Activated CD4-positive, alpha-beta T cell treated with anti-CD3 and anti-CD28 coated beads, Interleukin-2, amount 10 ng/mL, durations not matched to agents 7 days and 5 days (primary cell): Measurements from ENCODE around the gene IL17RB. TPM values are rescaled to one million over a fixed set of nuclear protein-coding genes. Genes with fewer than 3 reads are reported as not detected.

Experiments
- CTCF ChIA-PET: fragments of 350-600 bp; sonication (Branson Sonifier 250); formaldehyde crosslinking; loops from one replicate; lab custom pipeline; 2021; ENCODE audit warnings: antibody characterized with exemption; lab: Charles Lee
- POLR2A ChIA-PET: fragments of 350-600 bp; sonication (Branson Sonifier 250); formaldehyde crosslinking; loops from one replicate; lab custom pipeline; 2021; ENCODE audit warnings: antibody characterized with exemption; lab: Charles Lee
- DNase-seq: peaks from one replicate; pipeline ENCODE4 v3.0.0-alpha.2; 2020
- H3K27ac Mint-ChIP-seq: one replicate; pipeline ENCODE4 v1.8.0; 2021; ENCODE audit warnings: mild to moderate bottlenecking, moderate library complexity, mixed read lengths
- H3K27me3 Mint-ChIP-seq: one replicate; pipeline ENCODE4 v1.8.0; 2021; ENCODE audit warnings: mixed read lengths
- H3K36me3 Mint-ChIP-seq: one replicate; pipeline ENCODE4 v1.8.0; 2021; ENCODE audit warnings: low read depth, mixed read lengths
- H3K4me1 Mint-ChIP-seq: one replicate; pipeline ENCODE4 v1.8.0; 2021; ENCODE audit warnings: mixed read lengths
- H3K4me3 Mint-ChIP-seq: one replicate; pipeline ENCODE4 v1.8.0; 2021; ENCODE audit warnings: mild to moderate bottlenecking, moderate library complexity, mixed read lengths
- H3K9me3 Mint-ChIP-seq: one replicate; pipeline ENCODE4 v1.8.0; 2021; ENCODE audit warnings: mixed read lengths
- total RNA-seq, 2 experiments: library from RNA; stranded (reverse); gene quantifications; one replicate each; pipeline ENCODE4 v1.2.3, GENCODE V29; 2021

IL17RB gene
- total RNA-seq, 2 experiments from 2014 or later, result 2.9 to 3.7 TPM

- Mint-ChIP-seq H3K4me3 (peak within 1 kb of the TSS; percentile 92), H3K9me3 (peaks cover 3% of the 10 kb centered on the region), H3K4me1 (peaks cover 54% of the 10 kb centered on the region), H3K27ac (peak within 1 kb of the TSS; percentile 97), H3K36me3 (peaks cover 37% of the 10 kb centered on the region), H3K27me3 (peaks cover 17% of the 10 kb centered on the region)
- ChIA-PET CTCF (interaction anchor here (0.9 to 1.1 kb wide), 3 partner anchors 11 to 17 kb away, joined by 3 to 5 read pairs (median 4); no protein-coding TSS in a partner anchor), POLR2A (interaction anchor here (0.8 kb wide), 1 partner anchor 9 kb away, joined by 3 read pairs; no protein-coding TSS in a partner anchor)
- DNase-seq, result peak; percentile 98
These were observed 45.3 kb downstream of the IL17RB start, which contains the start of gene SELENOK for GRCh38 chr3:53891497-53892285. Gene SELENOK, minus strand, starts transcription at chr3:53891859.

- peak overlapping the region; percentile 97 for H3K27ac Mint-ChIP-seq
- peaks cover 33% of the 10 kb centered on the region for H3K36me3 Mint-ChIP-seq
- POLR2A ChIA-PET, result interaction anchor here (0.8 kb wide), 1 partner anchor 9 kb away, joined by 3 read pairs; no protein-coding TSS in a partner anchor
- peak; percentile 9 for DNase-seq
- peaks cover 21% of the 10 kb centered on the region for H3K27me3 Mint-ChIP-seq
- peaks cover 3% of the 10 kb centered on the region for H3K9me3 Mint-ChIP-seq
- peak overlapping the region; percentile 92 for H3K4me3 Mint-ChIP-seq
- CTCF ChIA-PET, result interaction anchor here (0.9 kb wide), 1 partner anchor 18 kb away, joined by 5 read pairs; no protein-coding TSS in a partner anchor
- peaks cover 49% of the 10 kb centered on the region for H3K4me1 Mint-ChIP-seq
These were observed 45.9 kb downstream of the IL17RB start for GRCh38 chr3:53892286-53892637.

GRCh38 chr3:53899750-53900149 is 53.4 kb downstream of the IL17RB start:
- CTCF ChIA-PET, result interaction anchor here (0.6 kb wide), 1 partner anchor 160 kb away, joined by 3 read pairs; no protein-coding TSS in a partner anchor
- no peak overlapping the region for H3K4me3 Mint-ChIP-seq
- H3K27me3 Mint-ChIP-seq, result peaks cover 37% of the 10 kb centered on the region
- H3K9me3 Mint-ChIP-seq, result no peaks in the 10 kb centered on the region
- POLR2A ChIA-PET, result no interaction called here
- H3K36me3 Mint-ChIP-seq, result no peaks in the 10 kb centered on the region
- no peak for DNase-seq
- H3K4me1 Mint-ChIP-seq, result no peaks in the 10 kb centered on the region
- no peak overlapping the region for H3K27ac Mint-ChIP-seq

GRCh38 chr3:53900666-53901331 is 54.4 kb downstream of the IL17RB start:
- no peak for DNase-seq
- Mint-ChIP-seq H3K4me1 (no peaks in the 10 kb centered on the region), H3K4me3 (no peak overlapping the region), H3K36me3 (no peaks in the 10 kb centered on the region), H3K27ac (no peak overlapping the region), H3K27me3 (peaks cover 35% of the 10 kb centered on the region), H3K9me3 (no peaks in the 10 kb centered on the region)
- ChIA-PET POLR2A (no interaction called here), CTCF (no interaction called here)

GRCh38 chr3:53902067-53902466 is 55.7 kb downstream of the IL17RB start:
- no peak overlapping the region for H3K27ac Mint-ChIP-seq
- ChIA-PET POLR2A (interaction anchor here (0.7 kb wide), 1 partner anchor 564 kb away, joined by 3 read pairs; no protein-coding TSS in a partner anchor), CTCF (interaction anchor here (1.0 kb wide), 1 partner anchor 32 kb away, joined by 3 read pairs; no protein-coding TSS in a partner anchor)
- H3K36me3 Mint-ChIP-seq, result no peaks in the 10 kb centered on the region
- DNase-seq, result no peak
- H3K9me3 Mint-ChIP-seq, result peaks cover 2% of the 10 kb centered on the region
- no peak overlapping the region for H3K4me3 Mint-ChIP-seq
- peaks cover 42% of the 10 kb centered on the region for H3K27me3 Mint-ChIP-seq
- H3K4me1 Mint-ChIP-seq, result no peaks in the 10 kb centered on the region

GRCh38 chr3:53902711-53903110 is 56.3 kb downstream of the IL17RB start:
- no peak for DNase-seq

GRCh38 chr3:53913401-53913800 is 67.0 kb downstream of the IL17RB start:
- POLR2A ChIA-PET, result no interaction called here

More at GRCh38 chr3:53902711-53903110, 56.3 kb downstream of the IL17RB start:
- Mint-ChIP-seq H3K4me3 (no peak overlapping the region), H3K27ac (no peak overlapping the region), H3K36me3 (no peaks in the 10 kb centered on the region), H3K9me3 (peaks cover 2% of the 10 kb centered on the region), H3K4me1 (no peaks in the 10 kb centered on the region), H3K27me3 (peaks cover 41% of the 10 kb centered on the region)
- ChIA-PET CTCF (no interaction called here), POLR2A (no interaction called here)

More at GRCh38 chr3:53913401-53913800, 67.0 kb downstream of the IL17RB start:
- no peaks in the 10 kb centered on the region for H3K9me3 Mint-ChIP-seq
- no peak overlapping the region for H3K4me3 Mint-ChIP-seq
- H3K4me1 Mint-ChIP-seq, result no peaks in the 10 kb centered on the region
- no peak for DNase-seq
- H3K27ac Mint-ChIP-seq, result no peak overlapping the region
- H3K27me3 Mint-ChIP-seq, result peaks cover 54% of the 10 kb centered on the region
- no peaks in the 10 kb centered on the region for H3K36me3 Mint-ChIP-seq
- CTCF ChIA-PET, result interaction anchor here (0.6 kb wide), 1 partner anchor 23 kb away, joined by 3 read pairs; no protein-coding TSS in a partner anchor

Other genes with a start within 250 kb of the IL17RB start
- gene CHDH, start 149 bp upstream of the IL17RB start, total RNA-seq, result under 1 TPM; 0.40 to 0.79 TPM
- gene ACTR8, start 35.6 kb downstream of the IL17RB start, total RNA-seq, result 10 to 100 TPM; 35.2 to 39.9 TPM
- gene SELENOK, start 45.3 kb downstream of the IL17RB start, total RNA-seq, result 10 to 100 TPM; 39.8 to 48.0 TPM